ENCODE data around the gene ZNF438.

The ZNF438 gene

DNA sequence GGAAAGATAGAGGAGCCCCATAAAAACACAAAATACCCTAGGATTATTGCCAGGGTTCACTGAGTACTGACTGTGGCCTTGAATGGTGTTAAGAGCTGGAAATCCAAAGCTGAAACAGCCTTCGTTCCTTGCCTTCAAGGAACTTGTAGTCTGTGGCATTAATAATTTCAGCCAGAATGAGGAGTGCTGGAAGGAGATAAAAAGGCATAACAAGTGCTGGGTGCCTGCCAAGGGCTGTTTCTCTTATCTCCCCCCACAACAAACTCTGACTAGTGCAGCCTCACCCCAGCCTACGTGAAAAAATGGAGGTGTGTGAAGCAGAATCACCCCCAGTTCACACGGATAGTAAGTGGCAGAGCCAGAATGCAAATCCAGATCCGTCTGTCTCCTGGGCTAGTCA lies 203.0 kb downstream of the ZNF438 start:
- TF ChIP-seq, protein P1, sequence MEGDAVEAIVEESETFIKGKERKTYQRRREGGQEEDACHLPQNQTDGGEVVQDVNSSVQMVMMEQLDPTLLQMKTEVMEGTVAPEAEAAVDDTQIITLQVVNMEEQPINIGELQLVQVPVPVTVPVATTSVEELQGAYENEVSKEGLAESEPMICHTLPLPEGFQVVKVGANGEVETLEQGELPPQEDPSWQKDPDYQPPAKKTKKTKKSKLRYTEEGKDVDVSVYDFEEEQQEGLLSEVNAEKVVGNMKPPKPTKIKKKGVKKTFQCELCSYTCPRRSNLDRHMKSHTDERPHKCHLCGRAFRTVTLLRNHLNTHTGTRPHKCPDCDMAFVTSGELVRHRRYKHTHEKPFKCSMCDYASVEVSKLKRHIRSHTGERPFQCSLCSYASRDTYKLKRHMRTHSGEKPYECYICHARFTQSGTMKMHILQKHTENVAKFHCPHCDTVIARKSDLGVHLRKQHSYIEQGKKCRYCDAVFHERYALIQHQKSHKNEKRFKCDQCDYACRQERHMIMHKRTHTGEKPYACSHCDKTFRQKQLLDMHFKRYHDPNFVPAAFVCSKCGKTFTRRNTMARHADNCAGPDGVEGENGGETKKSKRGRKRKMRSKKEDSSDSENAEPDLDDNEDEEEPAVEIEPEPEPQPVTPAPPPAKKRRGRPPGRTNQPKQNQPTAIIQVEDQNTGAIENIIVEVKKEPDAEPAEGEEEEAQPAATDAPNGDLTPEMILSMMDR (conservative IDR thresholded peaks at IDR 0.05) = no peak
- no peak for TF ChIP-seq ZFX (IDR thresholded peaks at IDR 0.05)
- no peak overlapping the region for H3K27ac ChIP-seq

DNA sequence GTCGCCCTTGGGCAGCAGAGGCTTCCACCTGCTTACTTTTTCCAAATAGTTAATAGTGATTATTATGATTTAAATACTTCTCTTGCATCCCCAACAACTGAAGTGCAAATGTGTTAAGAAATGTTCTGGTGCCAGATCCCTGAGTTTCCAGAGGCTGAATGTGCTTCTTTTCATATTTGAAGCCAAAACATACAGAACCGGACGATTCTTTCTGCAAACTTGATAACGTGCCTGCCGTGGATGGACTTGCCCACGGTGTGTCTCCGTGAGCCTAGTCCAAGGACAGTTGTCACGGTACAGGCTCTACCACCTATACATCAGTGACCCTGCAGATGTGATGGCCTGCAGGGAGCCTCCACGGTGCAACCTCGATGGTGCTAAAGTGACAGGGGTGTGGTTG lies 203.5 kb downstream of the ZNF438 start:
- TF ChIP-seq, protein P1 (conservative IDR thresholded peaks at IDR 0.05) = no peak
- no peak for TF ChIP-seq ZFX (IDR thresholded peaks at IDR 0.05)
- H3K27ac ChIP-seq = no peak overlapping the region

DNA sequence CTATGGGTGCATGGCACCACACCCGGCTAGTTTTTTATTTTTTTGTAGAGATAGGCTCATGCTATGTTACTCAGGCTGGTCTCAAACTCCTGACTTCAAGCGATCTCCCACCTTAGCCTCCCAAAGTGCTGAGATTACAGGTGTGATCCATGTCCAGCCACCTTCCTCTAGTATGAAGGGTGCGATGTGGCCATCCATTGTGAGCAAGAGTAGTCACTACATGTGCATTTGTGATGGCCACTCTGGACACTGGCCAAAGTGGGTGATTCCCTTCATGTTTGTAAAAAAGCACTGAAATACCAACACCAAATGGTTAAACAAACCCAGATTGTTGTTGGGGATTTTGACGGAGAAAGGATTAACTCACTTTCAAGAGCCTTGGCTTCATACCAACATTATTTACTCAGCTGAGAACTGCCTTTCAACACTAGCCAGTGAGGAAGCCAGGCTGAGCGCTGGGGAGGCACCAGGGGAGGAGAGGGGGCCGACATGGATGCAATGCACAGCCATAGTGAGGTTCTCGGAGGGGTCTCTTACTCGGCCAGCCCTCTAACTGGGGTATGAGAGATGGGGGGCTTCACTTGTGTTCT lies 204.0 kb downstream of the ZNF438 start:
- TF ChIP-seq ZFX (IDR thresholded peaks at IDR 0.05) = no peak
- TF ChIP-seq, protein P1 (conservative IDR thresholded peaks at IDR 0.05) = no peak
- no peak overlapping the region for H3K27ac ChIP-seq

DNA sequence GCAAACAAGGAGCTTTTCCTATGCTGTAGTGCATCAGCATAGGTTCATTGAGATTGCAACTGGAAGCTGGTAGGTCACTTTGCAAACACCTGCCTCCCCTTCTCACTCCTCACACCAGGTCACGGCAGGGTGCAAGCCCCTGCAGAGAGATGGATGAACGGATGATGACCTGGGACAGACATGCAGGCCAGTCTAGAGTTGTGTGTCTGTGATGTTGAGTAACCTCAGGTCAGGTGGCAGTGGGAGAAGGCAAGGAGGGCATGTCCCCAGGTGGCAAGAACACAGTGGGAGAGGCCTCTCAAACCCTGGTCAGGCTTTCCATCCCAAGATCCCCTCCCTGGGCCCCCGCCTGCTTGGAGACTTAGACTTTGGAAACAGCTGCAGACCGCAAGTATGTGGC lies 205.0 kb downstream of the ZNF438 start:
- no peak overlapping the region for H3K27ac ChIP-seq
- TF ChIP-seq, protein P1 (conservative IDR thresholded peaks at IDR 0.05) = no peak
- TF ChIP-seq ZFX (IDR thresholded peaks at IDR 0.05) = no peak

DNA sequence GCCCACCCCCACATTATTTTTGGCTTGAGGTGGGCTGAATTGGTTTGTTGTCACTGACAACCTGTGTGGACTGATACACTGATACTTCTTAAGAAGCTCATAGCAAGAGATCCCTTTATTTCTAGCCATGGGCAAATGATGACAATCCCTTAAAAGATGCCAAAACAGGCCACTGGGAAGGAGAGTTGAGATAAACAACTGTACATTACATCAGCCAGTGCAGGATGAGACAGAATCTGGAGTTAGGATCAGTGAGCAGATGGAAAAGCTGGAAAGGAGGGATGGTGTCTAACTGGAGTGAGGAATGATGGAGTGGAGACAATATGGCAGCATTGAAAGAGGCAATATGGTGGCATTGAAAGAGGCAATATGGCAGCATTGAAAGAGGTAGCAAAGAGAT lies 206.2 kb downstream of the ZNF438 start:
- H3K27ac ChIP-seq = no peak overlapping the region
- TF ChIP-seq, protein P1 (conservative IDR thresholded peaks at IDR 0.05) = no peak
- TF ChIP-seq ZFX (IDR thresholded peaks at IDR 0.05) = no peak

DNA sequence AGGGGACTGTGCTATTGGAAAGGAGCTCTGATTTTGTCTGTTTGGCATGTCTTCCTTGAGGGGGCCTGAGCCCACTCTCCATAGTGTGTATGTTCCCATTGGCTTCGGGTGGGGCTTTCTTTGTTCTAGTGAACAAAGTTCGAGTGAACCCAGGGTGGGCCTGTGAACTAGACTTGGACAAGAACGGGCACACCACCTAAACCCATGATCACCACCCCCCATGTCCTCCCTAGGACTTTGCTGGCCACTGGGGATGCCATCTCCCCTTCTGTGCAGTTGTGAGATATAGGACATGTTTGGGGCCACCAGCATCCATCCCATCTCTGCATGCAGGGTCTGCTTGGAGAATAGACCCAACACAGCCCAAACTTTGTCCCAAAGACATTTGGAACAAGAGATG lies 206.6 kb downstream of the ZNF438 start:
- no peak overlapping the region for H3K27ac ChIP-seq
- TF ChIP-seq ZFX (IDR thresholded peaks at IDR 0.05) = no peak
- TF ChIP-seq, protein P1 (conservative IDR thresholded peaks at IDR 0.05) = no peak

DNA sequence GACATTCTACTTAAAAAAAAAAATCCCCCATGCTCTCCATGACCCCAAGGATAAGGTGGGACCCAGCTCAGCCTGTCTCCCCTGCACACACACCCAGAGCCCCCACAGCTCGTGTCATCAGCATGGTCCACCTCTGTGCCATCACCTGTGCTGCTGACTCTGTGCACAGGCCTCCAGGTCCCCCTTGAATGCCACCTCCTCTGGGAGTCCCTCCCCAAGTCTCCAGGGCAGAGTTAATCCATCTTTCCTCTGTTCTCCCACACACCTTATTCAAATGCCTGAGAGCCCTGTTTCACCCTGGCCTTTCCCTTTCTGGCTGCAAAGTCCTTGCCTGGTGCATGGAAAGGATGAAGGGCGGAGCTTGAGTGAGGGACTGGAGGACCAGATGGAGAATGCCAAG lies 208.0 kb downstream of the ZNF438 start:
- TF ChIP-seq, protein P1 (conservative IDR thresholded peaks at IDR 0.05) = no peak
- no peak for TF ChIP-seq ZFX (IDR thresholded peaks at IDR 0.05)
- no peak overlapping the region for H3K27ac ChIP-seq
